Measurements from ENCODE around the gene JTB.

DNA sequence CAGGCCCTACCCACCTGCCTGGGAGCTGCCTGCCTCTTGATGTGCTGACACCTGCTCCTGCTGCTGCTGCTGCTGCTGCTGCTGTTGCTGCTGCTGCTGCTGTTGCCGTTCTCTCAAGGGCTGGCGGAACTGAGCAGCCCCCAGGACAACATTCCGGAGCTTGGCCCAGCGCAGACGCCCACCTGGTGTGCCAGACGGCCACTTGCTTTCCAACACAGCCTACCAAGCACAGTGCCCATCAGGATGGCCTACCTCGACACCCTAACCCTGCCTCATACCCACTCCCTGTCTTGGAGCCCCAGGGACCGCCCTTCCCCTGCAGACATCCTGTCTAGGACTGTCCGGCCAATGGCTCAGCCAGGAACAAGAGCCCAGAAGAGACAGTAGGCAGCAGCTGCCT, 42.7 kb downstream of the JTB start:
- TF ChIP-seq POLR2A (IDR thresholded peaks at IDR 0.05): no peak
- TF ChIP-seq, protein P1, sequence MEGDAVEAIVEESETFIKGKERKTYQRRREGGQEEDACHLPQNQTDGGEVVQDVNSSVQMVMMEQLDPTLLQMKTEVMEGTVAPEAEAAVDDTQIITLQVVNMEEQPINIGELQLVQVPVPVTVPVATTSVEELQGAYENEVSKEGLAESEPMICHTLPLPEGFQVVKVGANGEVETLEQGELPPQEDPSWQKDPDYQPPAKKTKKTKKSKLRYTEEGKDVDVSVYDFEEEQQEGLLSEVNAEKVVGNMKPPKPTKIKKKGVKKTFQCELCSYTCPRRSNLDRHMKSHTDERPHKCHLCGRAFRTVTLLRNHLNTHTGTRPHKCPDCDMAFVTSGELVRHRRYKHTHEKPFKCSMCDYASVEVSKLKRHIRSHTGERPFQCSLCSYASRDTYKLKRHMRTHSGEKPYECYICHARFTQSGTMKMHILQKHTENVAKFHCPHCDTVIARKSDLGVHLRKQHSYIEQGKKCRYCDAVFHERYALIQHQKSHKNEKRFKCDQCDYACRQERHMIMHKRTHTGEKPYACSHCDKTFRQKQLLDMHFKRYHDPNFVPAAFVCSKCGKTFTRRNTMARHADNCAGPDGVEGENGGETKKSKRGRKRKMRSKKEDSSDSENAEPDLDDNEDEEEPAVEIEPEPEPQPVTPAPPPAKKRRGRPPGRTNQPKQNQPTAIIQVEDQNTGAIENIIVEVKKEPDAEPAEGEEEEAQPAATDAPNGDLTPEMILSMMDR (IDR thresholded peaks at IDR 0.05 in 4 of 5, conservative IDR thresholded peaks at IDR 0.05 in 1 of 5): no peak

Data from gastrocnemius medialis (tissue), 4 donors.